A549 (cell line): ENCODE results near the gene CAMKK2.

Experiments
- BHLHE40 ChIP-seq: IDR thresholded peaks from 2 replicates; pipeline ENCODE4 v1.6.1; 2012; ENCODE audit warnings: low read depth, low read length, inconsistent platforms
- CBX2 ChIP-seq: fragments of 200-600 bp; sonication (generic); IDR thresholded peaks from 2 replicates; pipeline ENCODE4 v1.6.1; 2016; ENCODE audit warnings: low read depth, mild to moderate bottlenecking, borderline replicate concordance
- EP300 ChIP-seq, 2 experiments: fragments of >200 bp; sonication (Bioruptor Twin); formaldehyde crosslinking; IDR thresholded peaks; 2 replicates in 1 of 2; 3 replicates in 1 of 2; pipeline ENCODE4 v1.6.1; 2016 to 2017
- PHF8 ChIP-seq: fragments of 200-600 bp; sonication (generic); IDR thresholded peaks from 2 replicates; pipeline ENCODE4 v1.6.1; 2016; ENCODE audit warnings: low read depth, mild to moderate bottlenecking, antibody characterized with exemption, moderate library complexity, borderline replicate concordance
- POLR2A ChIP-seq: IDR thresholded peaks from 2 replicates; pipeline ENCODE4 v1.6.1; 2012; ENCODE audit warnings: mild to moderate bottlenecking, low read length
- RARB ChIP-seq: fragments of 250-450 bp; sonication (Bioruptor Pico); IDR thresholded peaks from 2 replicates; pipeline ENCODE4 v1.8.0; 2021; ENCODE audit warnings: mild to moderate bottlenecking, moderate library complexity
- ZFP36 ChIP-seq: fragments of 450-650 bp; IDR thresholded peaks from 2 replicates; pipeline ENCODE4 v1.6.1; 2014; ENCODE audit warnings: borderline replicate concordance; ENCODE audit not compliant: partially characterized antibody
- TF ChIP-seq, protein P1 (sequence below): fragments of >200 bp; sonication (Bioruptor Twin); formaldehyde crosslinking; IDR thresholded peaks from 3 replicates; pipeline ENCODE4 v1.5.1; 2016
- TF ChIP-seq, protein P2 (sequence below): fragments of 200-600 bp; sonication (generic); IDR thresholded peaks from 2 replicates; pipeline ENCODE4 v1.6.1; 2016; ENCODE audit warnings: antibody characterized with exemption, mild to moderate bottlenecking, moderate library complexity
- TF ChIP-seq, protein P3 (sequence below): fragments of >200 bp; sonication (Bioruptor Twin); formaldehyde crosslinking; IDR thresholded peaks from 3 replicates; pipeline ENCODE4 v1.6.1; 2016

DNA sequence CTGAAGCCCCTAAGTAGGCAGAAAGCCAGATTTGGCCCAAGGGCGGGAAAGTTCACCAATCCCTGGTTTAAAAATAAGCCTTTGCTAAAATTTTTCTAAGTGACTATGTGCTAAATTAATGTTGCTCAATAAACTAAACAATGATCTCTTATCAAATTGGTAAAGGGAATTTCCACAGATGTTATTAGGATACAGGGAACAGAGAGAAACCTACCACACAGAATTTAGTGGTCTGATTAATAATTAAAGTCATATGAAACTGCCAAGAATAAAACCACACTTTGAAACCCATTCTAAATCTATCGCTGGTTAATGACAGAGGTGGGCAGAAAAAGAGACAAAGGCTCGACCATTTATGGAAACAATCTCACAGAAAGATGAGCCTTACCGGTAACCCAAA, 33.7 kb upstream of the CAMKK2 start:
- TF ChIP-seq, protein P1, sequence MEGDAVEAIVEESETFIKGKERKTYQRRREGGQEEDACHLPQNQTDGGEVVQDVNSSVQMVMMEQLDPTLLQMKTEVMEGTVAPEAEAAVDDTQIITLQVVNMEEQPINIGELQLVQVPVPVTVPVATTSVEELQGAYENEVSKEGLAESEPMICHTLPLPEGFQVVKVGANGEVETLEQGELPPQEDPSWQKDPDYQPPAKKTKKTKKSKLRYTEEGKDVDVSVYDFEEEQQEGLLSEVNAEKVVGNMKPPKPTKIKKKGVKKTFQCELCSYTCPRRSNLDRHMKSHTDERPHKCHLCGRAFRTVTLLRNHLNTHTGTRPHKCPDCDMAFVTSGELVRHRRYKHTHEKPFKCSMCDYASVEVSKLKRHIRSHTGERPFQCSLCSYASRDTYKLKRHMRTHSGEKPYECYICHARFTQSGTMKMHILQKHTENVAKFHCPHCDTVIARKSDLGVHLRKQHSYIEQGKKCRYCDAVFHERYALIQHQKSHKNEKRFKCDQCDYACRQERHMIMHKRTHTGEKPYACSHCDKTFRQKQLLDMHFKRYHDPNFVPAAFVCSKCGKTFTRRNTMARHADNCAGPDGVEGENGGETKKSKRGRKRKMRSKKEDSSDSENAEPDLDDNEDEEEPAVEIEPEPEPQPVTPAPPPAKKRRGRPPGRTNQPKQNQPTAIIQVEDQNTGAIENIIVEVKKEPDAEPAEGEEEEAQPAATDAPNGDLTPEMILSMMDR: no peak
- TF ChIP-seq, protein P2, sequence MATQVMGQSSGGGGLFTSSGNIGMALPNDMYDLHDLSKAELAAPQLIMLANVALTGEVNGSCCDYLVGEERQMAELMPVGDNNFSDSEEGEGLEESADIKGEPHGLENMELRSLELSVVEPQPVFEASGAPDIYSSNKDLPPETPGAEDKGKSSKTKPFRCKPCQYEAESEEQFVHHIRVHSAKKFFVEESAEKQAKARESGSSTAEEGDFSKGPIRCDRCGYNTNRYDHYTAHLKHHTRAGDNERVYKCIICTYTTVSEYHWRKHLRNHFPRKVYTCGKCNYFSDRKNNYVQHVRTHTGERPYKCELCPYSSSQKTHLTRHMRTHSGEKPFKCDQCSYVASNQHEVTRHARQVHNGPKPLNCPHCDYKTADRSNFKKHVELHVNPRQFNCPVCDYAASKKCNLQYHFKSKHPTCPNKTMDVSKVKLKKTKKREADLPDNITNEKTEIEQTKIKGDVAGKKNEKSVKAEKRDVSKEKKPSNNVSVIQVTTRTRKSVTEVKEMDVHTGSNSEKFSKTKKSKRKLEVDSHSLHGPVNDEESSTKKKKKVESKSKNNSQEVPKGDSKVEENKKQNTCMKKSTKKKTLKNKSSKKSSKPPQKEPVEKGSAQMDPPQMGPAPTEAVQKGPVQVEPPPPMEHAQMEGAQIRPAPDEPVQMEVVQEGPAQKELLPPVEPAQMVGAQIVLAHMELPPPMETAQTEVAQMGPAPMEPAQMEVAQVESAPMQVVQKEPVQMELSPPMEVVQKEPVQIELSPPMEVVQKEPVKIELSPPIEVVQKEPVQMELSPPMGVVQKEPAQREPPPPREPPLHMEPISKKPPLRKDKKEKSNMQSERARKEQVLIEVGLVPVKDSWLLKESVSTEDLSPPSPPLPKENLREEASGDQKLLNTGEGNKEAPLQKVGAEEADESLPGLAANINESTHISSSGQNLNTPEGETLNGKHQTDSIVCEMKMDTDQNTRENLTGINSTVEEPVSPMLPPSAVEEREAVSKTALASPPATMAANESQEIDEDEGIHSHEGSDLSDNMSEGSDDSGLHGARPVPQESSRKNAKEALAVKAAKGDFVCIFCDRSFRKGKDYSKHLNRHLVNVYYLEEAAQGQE: no peak
- TF ChIP-seq POLR2A (no peak), RARB (CRISPR knock-in tag) (no peak), CBX2 (no peak), EP300 (IDR thresholded peaks at IDR 0.05) (no peak), PHF8 (no peak), ZFP36 (no peak), BHLHE40 (no peak)
- TF ChIP-seq, protein P3, sequence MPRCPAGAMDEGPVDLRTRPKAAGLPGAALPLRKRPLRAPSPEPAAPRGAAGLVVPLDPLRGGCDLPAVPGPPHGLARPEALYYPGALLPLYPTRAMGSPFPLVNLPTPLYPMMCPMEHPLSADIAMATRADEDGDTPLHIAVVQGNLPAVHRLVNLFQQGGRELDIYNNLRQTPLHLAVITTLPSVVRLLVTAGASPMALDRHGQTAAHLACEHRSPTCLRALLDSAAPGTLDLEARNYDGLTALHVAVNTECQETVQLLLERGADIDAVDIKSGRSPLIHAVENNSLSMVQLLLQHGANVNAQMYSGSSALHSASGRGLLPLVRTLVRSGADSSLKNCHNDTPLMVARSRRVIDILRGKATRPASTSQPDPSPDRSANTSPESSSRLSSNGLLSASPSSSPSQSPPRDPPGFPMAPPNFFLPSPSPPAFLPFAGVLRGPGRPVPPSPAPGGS: no peak
